Neural crest cell (in vitro differentiated cells): Measurements from ENCODE around the gene PI3. TPM values are rescaled to one million over a fixed set of nuclear protein-coding genes. Genes with fewer than 3 reads are reported as not detected.
"Not testable (repeated sequence)": the region's sequence is repeated elsewhere in the genome, so short reads cannot be mapped to it uniquely, and the experiment has no call there.

Source experiments
- DNase-seq: peaks from one replicate; pipeline ENCODE4 v3.0.0; 2021; ENCODE audit warnings: low read depth, mixed read lengths, low spot score
- H3K27ac Mint-ChIP-seq: one replicate; pipeline ENCODE4 v1.8.0; 2021; ENCODE audit warnings: mild to moderate bottlenecking, mixed read lengths; ENCODE audit not compliant: unreplicated experiment
- H3K27me3 Mint-ChIP-seq: 2 replicates; pipeline ENCODE4 v1.8.0; 2021; ENCODE audit warnings: low read depth, mild to moderate bottlenecking, mixed read lengths
- H3K36me3 Mint-ChIP-seq: 2 replicates; pipeline ENCODE4 v1.8.0; 2021; ENCODE audit warnings: low read depth, mild to moderate bottlenecking, mixed read lengths
- H3K4me1 Mint-ChIP-seq: 2 replicates; pipeline ENCODE4 v1.8.0; 2021; ENCODE audit warnings: mixed read lengths
- H3K4me3 Mint-ChIP-seq: one replicate; pipeline ENCODE4 v1.8.0; 2021; ENCODE audit warnings: mild to moderate bottlenecking, mixed read lengths
- H3K9me3 Mint-ChIP-seq: 2 replicates; pipeline ENCODE4 v1.8.0; 2021; ENCODE audit warnings: mixed read lengths
- total RNA-seq: library from RNA; stranded (reverse); gene quantifications from 2 replicates; pipeline ENCODE4 v1.2.1, GENCODE V29; 2021
- TF ChIP-seq, protein P1 (sequence below): fragments of 200-600 bp; sonication (generic); conservative IDR thresholded peaks from 2 replicates; pipeline ENCODE4 v1.5.0; 2021; ENCODE audit warnings: antibody characterized with exemption, mild to moderate bottlenecking

The PI3 gene
- total RNA-seq, 1 donor from 2014 or later: not detected

DNA sequence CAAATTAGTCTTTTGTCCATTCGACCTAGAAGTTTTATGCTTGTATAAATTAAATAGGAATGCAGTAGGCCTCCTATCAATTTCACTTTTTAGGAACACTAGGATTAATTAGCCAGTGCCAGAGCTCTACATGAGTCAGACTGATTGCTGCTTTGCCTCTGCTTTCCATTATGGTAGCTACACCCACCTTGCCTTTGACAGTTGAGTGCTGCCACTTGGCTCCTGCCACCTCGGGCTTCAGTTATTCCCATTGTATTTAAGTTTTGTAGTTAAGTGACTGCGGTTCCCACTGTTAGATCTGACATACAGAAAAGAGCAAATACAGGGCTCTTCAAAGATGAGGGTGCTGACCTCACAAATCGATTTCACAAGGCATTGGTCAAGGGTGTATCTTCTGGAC is 33.9 kb upstream of the PI3 start:
- Mint-ChIP-seq H3K27ac (no peak overlapping the region), H3K4me1 (no peaks in the 10 kb centered on the region), H3K27me3 (peaks cover 34% of the 10 kb centered on the region), H3K4me3 (no peak overlapping the region), H3K36me3 (no peaks in the 10 kb centered on the region), H3K9me3 (no peaks in the 10 kb centered on the region)
- TF ChIP-seq, protein P1, sequence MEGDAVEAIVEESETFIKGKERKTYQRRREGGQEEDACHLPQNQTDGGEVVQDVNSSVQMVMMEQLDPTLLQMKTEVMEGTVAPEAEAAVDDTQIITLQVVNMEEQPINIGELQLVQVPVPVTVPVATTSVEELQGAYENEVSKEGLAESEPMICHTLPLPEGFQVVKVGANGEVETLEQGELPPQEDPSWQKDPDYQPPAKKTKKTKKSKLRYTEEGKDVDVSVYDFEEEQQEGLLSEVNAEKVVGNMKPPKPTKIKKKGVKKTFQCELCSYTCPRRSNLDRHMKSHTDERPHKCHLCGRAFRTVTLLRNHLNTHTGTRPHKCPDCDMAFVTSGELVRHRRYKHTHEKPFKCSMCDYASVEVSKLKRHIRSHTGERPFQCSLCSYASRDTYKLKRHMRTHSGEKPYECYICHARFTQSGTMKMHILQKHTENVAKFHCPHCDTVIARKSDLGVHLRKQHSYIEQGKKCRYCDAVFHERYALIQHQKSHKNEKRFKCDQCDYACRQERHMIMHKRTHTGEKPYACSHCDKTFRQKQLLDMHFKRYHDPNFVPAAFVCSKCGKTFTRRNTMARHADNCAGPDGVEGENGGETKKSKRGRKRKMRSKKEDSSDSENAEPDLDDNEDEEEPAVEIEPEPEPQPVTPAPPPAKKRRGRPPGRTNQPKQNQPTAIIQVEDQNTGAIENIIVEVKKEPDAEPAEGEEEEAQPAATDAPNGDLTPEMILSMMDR: no peak
- no peak for DNase-seq

DNA sequence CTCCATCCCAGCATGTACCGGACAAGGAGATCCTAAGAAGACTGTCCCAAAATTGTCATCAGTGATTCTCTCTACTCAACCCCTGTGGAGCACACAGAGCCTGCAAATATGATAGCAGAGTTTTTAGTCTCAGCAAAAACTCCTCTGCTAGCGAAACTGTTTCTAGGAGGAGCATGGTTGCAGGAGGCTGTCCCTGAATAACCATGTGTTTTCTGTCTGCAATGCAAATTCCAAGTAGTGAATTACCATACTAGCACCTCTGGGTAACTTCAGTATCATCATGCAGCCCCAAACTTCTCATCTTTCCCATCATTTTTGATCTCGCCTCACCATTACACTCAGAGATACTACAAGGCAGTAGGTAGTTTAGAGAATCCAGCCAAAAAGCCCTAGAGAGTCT is 25.6 kb upstream of the PI3 start:
- H3K4me3 Mint-ChIP-seq: no peak overlapping the region
- H3K4me1 Mint-ChIP-seq: no peaks in the 10 kb centered on the region

DNA sequence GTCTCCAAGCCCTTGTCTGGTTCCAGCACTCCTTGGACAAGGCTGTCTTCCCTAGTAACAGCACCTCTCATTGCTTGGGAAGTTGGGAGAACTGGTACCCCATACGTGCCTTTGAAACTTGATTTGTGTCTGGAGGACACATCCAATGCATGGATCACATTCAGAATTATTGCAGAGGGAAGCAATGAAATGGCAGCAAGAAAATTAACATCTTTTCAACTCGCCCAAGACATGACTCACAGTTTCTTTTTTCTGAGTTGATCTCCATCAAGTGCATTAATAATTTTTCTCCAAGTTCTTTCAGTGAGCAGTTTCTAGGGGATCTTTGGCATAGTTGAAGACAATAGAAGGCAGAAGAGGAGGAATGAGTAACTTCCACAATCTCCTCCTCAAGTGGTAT is 22.3 kb upstream of the PI3 start:
- Mint-ChIP-seq H3K36me3 (peaks cover 3% of the 10 kb centered on the region), H3K27ac (no peak overlapping the region), H3K4me3 (no peak overlapping the region), H3K9me3 (peaks cover 9% of the 10 kb centered on the region), H3K4me1 (peaks cover under 1% of the 10 kb centered on the region), H3K27me3 (peaks cover 50% of the 10 kb centered on the region)
- TF ChIP-seq, protein P1: no peak
- no peak for DNase-seq

More for the DNA sequence above, 25.6 kb upstream of the PI3 start:
- Mint-ChIP-seq H3K36me3 (no peaks in the 10 kb centered on the region), H3K9me3 (no peaks in the 10 kb centered on the region), H3K27me3 (peaks cover 76% of the 10 kb centered on the region), H3K27ac (no peak overlapping the region)
- no peak for DNase-seq
- TF ChIP-seq, protein P1: no peak

DNA sequence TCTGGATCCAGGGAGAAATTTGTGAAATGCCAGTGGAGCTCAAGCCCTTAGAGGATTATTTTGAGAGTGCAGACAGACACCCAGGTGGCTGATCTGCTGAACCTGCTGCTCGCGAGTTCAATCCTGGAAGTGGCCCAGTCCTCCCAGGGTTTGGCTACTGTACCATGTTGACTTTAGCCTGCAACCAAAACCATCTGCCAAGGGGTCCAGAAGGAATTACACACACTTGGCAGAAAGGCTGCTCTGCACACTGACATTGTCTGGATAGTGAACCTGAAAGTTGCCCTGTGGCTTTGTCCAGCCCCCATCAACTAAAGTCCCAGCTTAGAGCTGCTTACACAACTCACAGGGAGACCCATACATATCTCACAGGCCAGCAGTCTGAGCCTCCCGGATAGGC is 21.6 kb upstream of the PI3 start:
- H3K4me1 Mint-ChIP-seq: peaks cover 8% of the 10 kb centered on the region
- no peak overlapping the region for H3K4me3 Mint-ChIP-seq
- peaks cover 3% of the 10 kb centered on the region for H3K36me3 Mint-ChIP-seq
- no peak for DNase-seq
- H3K27me3 Mint-ChIP-seq: peaks cover 45% of the 10 kb centered on the region
- no peak overlapping the region for H3K27ac Mint-ChIP-seq
- peaks cover 9% of the 10 kb centered on the region for H3K9me3 Mint-ChIP-seq
- TF ChIP-seq, protein P1: no peak

DNA sequence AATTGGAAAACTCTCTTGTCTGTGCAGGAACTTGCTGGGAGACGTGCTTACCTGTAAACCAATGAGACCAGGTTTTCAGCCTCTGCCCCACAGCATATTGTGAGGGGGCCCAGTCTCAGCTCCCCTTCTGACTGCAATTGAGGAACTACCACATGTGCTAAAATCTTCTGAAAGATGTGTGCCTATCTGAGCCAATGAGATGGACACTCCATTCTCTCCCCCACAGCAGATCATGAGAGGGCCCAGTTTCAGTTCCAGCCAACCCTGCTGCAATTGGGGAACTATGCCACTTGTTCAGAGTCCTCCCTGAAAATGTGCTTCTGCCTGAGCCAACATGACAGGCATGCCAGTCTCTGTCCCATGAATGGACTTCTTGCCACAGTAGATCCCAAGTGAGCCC is 20.9 kb upstream of the PI3 start:
- Mint-ChIP-seq H3K4me1 (peaks cover 13% of the 10 kb centered on the region), H3K27me3 (peaks cover 41% of the 10 kb centered on the region), H3K9me3 (peaks cover 9% of the 10 kb centered on the region), H3K27ac (no peak overlapping the region), H3K36me3 (peaks cover 3% of the 10 kb centered on the region), H3K4me3 (no peak overlapping the region)
- TF ChIP-seq, protein P1: no peak
- DNase-seq: no peak

DNA sequence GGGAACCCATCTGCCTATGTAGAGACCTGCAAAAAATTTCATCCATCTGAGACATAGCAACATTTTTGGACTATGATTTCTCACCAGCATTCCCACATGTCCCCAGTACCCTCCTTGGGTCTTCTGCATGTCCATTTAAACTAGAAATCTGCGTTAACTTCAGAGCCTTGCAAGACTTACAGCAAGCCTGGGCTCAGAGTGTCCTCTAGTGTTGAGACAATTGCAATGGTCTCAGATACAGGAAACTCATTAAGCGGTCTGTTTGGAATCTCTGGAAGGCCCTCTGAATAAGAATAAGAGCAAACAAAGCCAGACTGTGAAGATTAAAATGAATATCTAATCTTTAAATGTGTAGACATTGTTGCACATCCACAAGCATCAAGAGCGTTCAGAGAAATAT is 20.5 kb upstream of the PI3 start:
- TF ChIP-seq, protein P1: no peak
- H3K27me3 Mint-ChIP-seq: peaks cover 36% of the 10 kb centered on the region
- H3K4me3 Mint-ChIP-seq: no peak overlapping the region
- peaks cover 12% of the 10 kb centered on the region for H3K9me3 Mint-ChIP-seq
- no peak overlapping the region for H3K27ac Mint-ChIP-seq
- peaks cover 13% of the 10 kb centered on the region for H3K4me1 Mint-ChIP-seq
- peaks cover 7% of the 10 kb centered on the region for H3K36me3 Mint-ChIP-seq
- no peak for DNase-seq

DNA sequence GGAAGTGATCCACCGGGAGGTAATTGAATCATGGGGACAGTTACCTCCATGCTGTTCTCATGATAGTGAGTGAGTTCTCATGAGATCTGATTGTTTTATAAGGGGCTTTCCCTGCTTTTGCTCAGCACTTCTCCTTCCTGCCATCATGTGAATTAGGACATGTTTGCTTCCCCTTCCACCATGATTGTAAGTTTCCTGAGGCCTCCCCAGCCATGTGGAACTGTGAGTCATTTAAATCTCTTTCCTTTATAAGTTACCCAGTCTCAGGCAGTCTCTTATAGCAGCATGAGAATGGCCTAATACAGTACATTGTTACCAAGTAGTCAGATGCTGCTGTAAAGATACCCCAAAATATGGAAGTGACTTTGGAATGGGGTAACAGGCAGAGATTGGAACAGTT is 19.9 kb upstream of the PI3 start:
- H3K4me1 Mint-ChIP-seq: peaks cover 13% of the 10 kb centered on the region

More for the DNA sequence above, 19.9 kb upstream of the PI3 start:
- Mint-ChIP-seq H3K9me3 (peaks cover 12% of the 10 kb centered on the region), H3K27me3 (peaks cover 30% of the 10 kb centered on the region)
- not testable (repeated sequence) for H3K4me3 Mint-ChIP-seq, H3K36me3 Mint-ChIP-seq, DNase-seq, H3K27ac Mint-ChIP-seq
